ENCODE results near the gene PAK1IP1. TPM values are rescaled to one million over a fixed set of nuclear protein-coding genes. Genes with fewer than 3 reads are reported as not detected.
"Not testable (repeated sequence)": the region's sequence is repeated elsewhere in the genome, so short reads cannot be mapped to it uniquely, and the experiment has no call there.

The PAK1IP1 gene
- 19.7 TPM for total RNA-seq
- 10 to 100 TPM; 14.4 to 21.3 (median 17.5) TPM for polyA plus RNA-seq (ENCODE audit: insufficient read depth in 1 of 8, insufficient read length in 8 of 8, low replicate concordance in 1 of 8)
- long read RNA-seq, donor 1, partial matches to known transcripts, result 0 of 4 reads
- long read RNA-seq, donor 1, other reads (novel, unspliced or antisense), result 0 of 4 reads
- long read RNA-seq, donor 2, result 0 reads
- long read RNA-seq, donor 3, transcript PAK1IP1-201 (10 exons, 1,800 nt), result major isoform, 9 of 9 reads
- long read RNA-seq, donor 3, partial matches to known transcripts, result 0 of 9 reads
- long read RNA-seq, donor 3, other reads (novel, unspliced or antisense), result 0 of 9 reads
- long read RNA-seq, donor 4, partial matches to known transcripts, result 0 of 1 reads
- long read RNA-seq, donor 4, other reads (novel, unspliced or antisense), result 0 of 1 reads
- long read RNA-seq, donor 5, transcript PAK1IP1-201 (10 exons, 1,800 nt), result major isoform, 14 of 14 reads
- long read RNA-seq, donor 5, partial matches to known transcripts, result 0 of 14 reads
- long read RNA-seq, donor 5, other reads (novel, unspliced or antisense), result 0 of 14 reads
- long read RNA-seq, donor 6, transcript PAK1IP1-201 (10 exons, 1,800 nt), result major isoform, 15 of 15 reads
- long read RNA-seq, donor 6, partial matches to known transcripts, result 0 of 15 reads
- long read RNA-seq, donor 6, other reads (novel, unspliced or antisense), result 0 of 15 reads
- long read RNA-seq, donor 7, transcript PAK1IP1-201 (10 exons, 1,800 nt), result major isoform, 7 of 7 reads
- long read RNA-seq, donor 7, partial matches to known transcripts, result 0 of 7 reads
- long read RNA-seq, donor 7, other reads (novel, unspliced or antisense), result 0 of 7 reads
- long read RNA-seq, donor 8, partial matches to known transcripts, result 0 of 3 reads
- long read RNA-seq, donor 8, other reads (novel, unspliced or antisense), result 0 of 3 reads
- long read RNA-seq, donor 9, partial matches to known transcripts, result 0 of 3 reads
- long read RNA-seq, donor 9, other reads (novel, unspliced or antisense), result 0 of 3 reads
- long read RNA-seq, donor 10, partial matches to known transcripts, result 0 of 2 reads
- long read RNA-seq, donor 10, other reads (novel, unspliced or antisense), result 0 of 2 reads
- long read RNA-seq, donor 11, transcript PAK1IP1-201 (10 exons, 1,800 nt), result major isoform, 7 of 7 reads
- long read RNA-seq, donor 11, partial matches to known transcripts, result 0 of 7 reads
- long read RNA-seq, donor 11, other reads (novel, unspliced or antisense), result 0 of 7 reads

GRCh38 chr6:10694302-10695085 lies at the start of gene PAK1IP1, which contains the start of gene C6orf52:
Gene PAK1IP1 (plus strand): TSS chr6:10694972. CDS start chr6:10694986, 14 bp downstream.
Gene C6orf52 (minus strand): TSS chr6:10694616. CDS start chr6:10687550, 7,066 bp downstream.
- Histone ChIP-seq H3K9me3 (replicated peaks; ENCODE audit: control insufficient read depth, low read depth, low read length) (no peaks in the 10 kb centered on the region), H3K36me3 (ENCODE audit: control insufficient read depth, insufficient read depth, low read length) (peaks cover 10% of the 10 kb centered on the region), H3K4me1 (ENCODE audit: control insufficient read depth, insufficient read depth, low read length) (peaks cover 13% of the 10 kb centered on the region), H3K27ac (ENCODE audit: low read length) (peak within 1 kb of the TSS; percentile 96), H3K27me3 (ENCODE audit: control insufficient read depth, insufficient read depth, low read length) (no peaks in the 10 kb centered on the region), H3K4me3 (ENCODE audit: low read length) (peak within 1 kb of the TSS; percentile 77)
- DNase-seq, result peak; percentile 99
- WGBS (ENCODE audit: insufficient coverage), result under 1% methylated on average over 47 of the region's 53 CpGs

DNA sequence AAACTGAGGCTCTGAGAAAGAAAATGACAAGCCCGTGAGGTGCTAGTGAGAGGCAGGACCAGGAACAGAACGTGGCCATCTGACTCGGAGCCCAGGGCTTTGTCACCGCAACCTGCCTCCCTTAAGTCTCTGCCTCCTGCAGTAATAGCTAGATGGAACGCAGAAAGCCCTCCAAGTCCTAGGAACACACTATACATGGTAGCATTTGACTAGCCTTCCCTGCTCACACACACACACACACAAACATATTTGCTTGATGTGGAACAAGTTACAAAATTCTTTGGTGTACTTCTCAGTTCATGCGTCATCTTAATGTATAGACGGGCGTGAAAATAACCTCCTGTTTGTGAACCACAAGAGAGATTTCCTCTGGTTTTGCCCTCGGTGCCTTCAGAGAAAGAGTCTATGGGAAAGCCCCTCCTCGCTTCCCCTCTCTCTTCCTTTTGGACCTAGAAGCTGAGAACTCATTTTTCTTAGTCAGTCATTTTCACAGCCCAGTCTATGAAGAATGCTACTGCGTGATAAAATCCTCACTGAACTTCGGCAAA lies 39.2 kb upstream of the PAK1IP1 start:
- no peak overlapping the region for H3K27ac ChIP-seq (ENCODE audit: low read length)
- H3K4me3 ChIP-seq (ENCODE audit: low read length), result no peak overlapping the region
- H3K4me1 ChIP-seq (ENCODE audit: control insufficient read depth, insufficient read depth, low read length), result peaks cover 5% of the 10 kb centered on the region
- no peaks in the 10 kb centered on the region for H3K36me3 ChIP-seq (ENCODE audit: control insufficient read depth, insufficient read depth, low read length)
- DNase-seq, result peak; percentile 9
- no peaks in the 10 kb centered on the region for H3K27me3 ChIP-seq (ENCODE audit: control insufficient read depth, insufficient read depth, low read length)
- H3K9me3 ChIP-seq (replicated peaks; ENCODE audit: control insufficient read depth, low read depth, low read length), result no peaks in the 10 kb centered on the region
- WGBS (ENCODE audit: insufficient coverage), result 73% methylated on average over 10 of the region's 12 CpGs

GRCh38 chr6:10658910-10659698 lies 35.7 kb upstream of the PAK1IP1 start:
- DNase-seq, result no peak
- no peak overlapping the region for H3K27ac ChIP-seq (ENCODE audit: low read length)
- H3K36me3 ChIP-seq (ENCODE audit: control insufficient read depth, insufficient read depth, low read length), result no peaks in the 10 kb centered on the region
- H3K4me3 ChIP-seq (ENCODE audit: low read length), result peak overlapping the region; percentile 25
- no peaks in the 10 kb centered on the region for H3K9me3 ChIP-seq (replicated peaks; ENCODE audit: control insufficient read depth, low read depth, low read length)
- 89% methylated on average over 20 of the region's 24 CpGs for WGBS (ENCODE audit: insufficient coverage)
- H3K27me3 ChIP-seq (ENCODE audit: control insufficient read depth, insufficient read depth, low read length), result no peaks in the 10 kb centered on the region
- H3K4me1 ChIP-seq (ENCODE audit: control insufficient read depth, insufficient read depth, low read length), result peaks cover 5% of the 10 kb centered on the region

DNA sequence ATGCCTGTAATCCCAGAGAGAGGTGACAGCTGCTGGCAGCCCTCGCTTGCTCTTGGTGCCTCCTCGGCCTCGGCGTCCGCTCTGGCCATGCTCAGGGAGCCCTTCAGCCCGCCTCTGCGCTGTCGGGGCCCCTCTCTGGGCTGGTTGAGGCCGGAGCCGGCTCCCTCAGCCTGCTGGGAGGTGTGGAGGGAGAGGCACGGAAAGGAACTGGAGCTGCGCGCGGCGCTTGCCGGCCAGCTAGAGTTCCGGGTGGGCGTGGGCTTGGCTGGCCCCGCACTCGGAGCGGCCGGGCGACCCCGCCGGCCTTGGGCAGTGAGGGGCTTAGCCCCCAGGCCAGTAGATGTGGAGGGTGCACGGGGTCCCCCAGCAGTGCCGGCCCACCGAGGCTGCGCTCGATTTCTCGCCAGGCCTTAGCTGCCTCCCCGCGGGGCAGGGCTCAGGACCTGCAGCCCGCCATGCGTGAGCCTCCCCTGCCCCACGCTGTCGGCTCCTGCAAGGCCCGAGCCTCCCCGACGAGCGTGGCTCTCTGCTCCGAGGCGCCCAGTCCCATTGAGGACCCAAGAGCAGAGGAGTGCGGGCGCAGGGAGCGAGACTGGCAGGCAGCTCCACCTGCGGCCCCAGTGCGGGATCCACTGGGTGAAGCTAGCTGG lies 34.9 kb upstream of the PAK1IP1 start:
- H3K36me3 ChIP-seq (ENCODE audit: control insufficient read depth, insufficient read depth, low read length), result no peaks in the 10 kb centered on the region
- peaks cover 5% of the 10 kb centered on the region for H3K4me1 ChIP-seq (ENCODE audit: control insufficient read depth, insufficient read depth, low read length)
- H3K9me3 ChIP-seq (replicated peaks; ENCODE audit: control insufficient read depth, low read depth, low read length), result no peaks in the 10 kb centered on the region
- 75% methylated on average over 43 of the region's 48 CpGs for WGBS (ENCODE audit: insufficient coverage)
- DNase-seq, result peak; percentile 19
- no peak overlapping the region for H3K27ac ChIP-seq (ENCODE audit: low read length)
- H3K4me3 ChIP-seq (ENCODE audit: low read length), result peak overlapping the region; percentile 25
- no peaks in the 10 kb centered on the region for H3K27me3 ChIP-seq (ENCODE audit: control insufficient read depth, insufficient read depth, low read length)

GRCh38 chr6:10660431-10661191 lies 34.2 kb upstream of the PAK1IP1 start:
- H3K27ac ChIP-seq (ENCODE audit: low read length); H3K27me3 ChIP-seq (ENCODE audit: control insufficient read depth, insufficient read depth, low read length); H3K4me1 ChIP-seq (ENCODE audit: control insufficient read depth, insufficient read depth, low read length); DNase-seq; H3K4me3 ChIP-seq (ENCODE audit: low read length); H3K9me3 ChIP-seq (replicated peaks; ENCODE audit: control insufficient read depth, low read depth, low read length); H3K36me3 ChIP-seq (ENCODE audit: control insufficient read depth, insufficient read depth, low read length): not testable (repeated sequence)
- 87% methylated on average over 10 of the region's 11 CpGs for WGBS (ENCODE audit: insufficient coverage)

DNA sequence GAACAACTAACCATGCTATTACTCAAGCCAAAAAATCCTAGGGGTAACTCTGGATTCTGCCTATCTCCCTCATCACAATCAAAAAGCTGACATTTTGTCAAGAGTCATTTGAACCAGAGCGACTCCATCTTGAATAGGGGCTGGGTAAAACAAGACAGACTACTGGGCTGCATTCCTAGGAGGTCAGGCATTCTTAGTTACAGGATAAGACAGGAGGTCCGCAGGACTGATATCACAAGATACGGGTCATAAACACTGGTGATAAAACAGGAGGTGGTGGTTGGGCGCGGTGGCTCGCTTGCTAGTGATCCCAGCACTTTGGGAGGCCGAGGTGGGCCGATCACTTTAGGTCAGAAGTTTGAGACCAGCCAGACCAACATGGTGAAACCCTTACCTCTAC lies 32.6 kb upstream of the PAK1IP1 start:
- no peak for DNase-seq
- Histone ChIP-seq H3K4me1 (ENCODE audit: control insufficient read depth, insufficient read depth, low read length) (peaks cover 2% of the 10 kb centered on the region), H3K36me3 (ENCODE audit: control insufficient read depth, insufficient read depth, low read length) (no peaks in the 10 kb centered on the region), H3K27ac (ENCODE audit: low read length) (no peak overlapping the region), H3K4me3 (ENCODE audit: low read length) (no peak overlapping the region), H3K27me3 (ENCODE audit: control insufficient read depth, insufficient read depth, low read length) (no peaks in the 10 kb centered on the region), H3K9me3 (replicated peaks; ENCODE audit: control insufficient read depth, low read depth, low read length) (no peaks in the 10 kb centered on the region)
- 100% methylated on average over 2 of the region's 8 CpGs for WGBS (ENCODE audit: insufficient coverage)

DNA sequence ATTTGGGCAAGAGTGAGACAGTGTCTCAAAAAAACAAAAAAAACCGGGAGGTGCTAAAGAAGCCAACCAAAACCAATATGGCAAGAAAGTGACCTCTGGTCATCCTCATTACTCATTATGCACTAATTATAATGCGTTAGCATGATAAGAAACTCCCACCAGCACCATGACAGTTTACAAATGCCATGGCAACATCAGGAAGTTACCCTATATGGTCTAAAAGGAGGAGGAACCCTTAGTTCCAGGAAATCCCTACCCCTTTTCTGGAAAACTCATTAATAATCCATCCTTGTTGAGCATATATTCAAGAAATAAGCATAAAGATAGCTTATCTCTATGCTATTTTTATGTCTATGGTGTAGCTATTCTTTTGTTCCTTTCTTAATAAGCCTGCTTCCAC lies 32.0 kb upstream of the PAK1IP1 start:
- Histone ChIP-seq H3K4me3 (ENCODE audit: low read length) (no peak overlapping the region), H3K27ac (ENCODE audit: low read length) (no peak overlapping the region), H3K4me1 (ENCODE audit: control insufficient read depth, insufficient read depth, low read length) (no peaks in the 10 kb centered on the region), H3K9me3 (replicated peaks; ENCODE audit: control insufficient read depth, low read depth, low read length) (no peaks in the 10 kb centered on the region), H3K27me3 (ENCODE audit: control insufficient read depth, insufficient read depth, low read length) (no peaks in the 10 kb centered on the region), H3K36me3 (ENCODE audit: control insufficient read depth, insufficient read depth, low read length) (no peaks in the 10 kb centered on the region)
- WGBS (ENCODE audit: insufficient coverage), result 80% methylated on average over 1 of the region's 2 CpGs
- no peak for DNase-seq

- H3K27ac ChIP-seq (ENCODE audit: low read length); H3K27me3 ChIP-seq (ENCODE audit: control insufficient read depth, insufficient read depth, low read length): not testable (repeated sequence)
- no CpG with 5 or more reads among the region's 1 CpG for WGBS (ENCODE audit: insufficient coverage)
These were observed 29.2 kb upstream of the PAK1IP1 start for GRCh38 chr6:10665595-10665994.

More at GRCh38 chr6:10665595-10665994, 29.2 kb upstream of the PAK1IP1 start:
- not testable (repeated sequence) for H3K9me3 ChIP-seq (replicated peaks; ENCODE audit: control insufficient read depth, low read depth, low read length); DNase-seq; H3K4me3 ChIP-seq (ENCODE audit: low read length); H3K36me3 ChIP-seq (ENCODE audit: control insufficient read depth, insufficient read depth, low read length); H3K4me1 ChIP-seq (ENCODE audit: control insufficient read depth, insufficient read depth, low read length)
